ENCODE data around the gene HINFP.
A peak's percentile ranks its signal among the peaks of the same experiment; 100 is the strongest.

The HINFP gene

GRCh38 chr11:119092880-119093842 is 28.2 kb upstream of the HINFP start:
- peak overlapping the region; percentile 98 for H3K27ac ChIP-seq
- no peak for TF ChIP-seq ZFX (IDR thresholded peaks at IDR 0.05)
- no peak for TF ChIP-seq CTCF (conservative IDR thresholded peaks at IDR 0.05)

GRCh38 chr11:119093942-119094815 is 27.2 kb upstream of the HINFP start:
- H3K27ac ChIP-seq = peak overlapping the region; percentile 98
- TF ChIP-seq CTCF (conservative IDR thresholded peaks at IDR 0.05) = no peak
- peak; percentile 40; the same call in 1 of the 2 replicates for TF ChIP-seq ZFX (IDR thresholded peaks at IDR 0.05)

GRCh38 chr11:119094816-119095065 is 26.6 kb upstream of the HINFP start:
- peak overlapping the region; percentile 98 for H3K27ac ChIP-seq
- TF ChIP-seq ZFX (IDR thresholded peaks at IDR 0.05) (no peak; the same call in 1 of the 2 replicates), CTCF (conservative IDR thresholded peaks at IDR 0.05) (peak; percentile 79)

- H3K27ac ChIP-seq = peak overlapping the region; percentile 98
- peak; percentile 89 for TF ChIP-seq ZFX (IDR thresholded peaks at IDR 0.05)
- peak; percentile 59 for TF ChIP-seq CTCF (conservative IDR thresholded peaks at IDR 0.05)
Measured at GRCh38 chr11:119095066-119095880, 26.1 kb upstream of the HINFP start.

- H3K27ac ChIP-seq = no peak overlapping the region
- TF ChIP-seq ZFX (IDR thresholded peaks at IDR 0.05) (no peak), CTCF (conservative IDR thresholded peaks at IDR 0.05) (no peak)
Measured at GRCh38 chr11:119099711-119100110, 21.7 kb upstream of the HINFP start.

GRCh38 chr11:119100246-119100970 is 21.0 kb upstream of the HINFP start:
- TF ChIP-seq CTCF (conservative IDR thresholded peaks at IDR 0.05) (peak; percentile 83), ZFX (IDR thresholded peaks at IDR 0.05) (no peak)
- peak overlapping the region; percentile 93 for H3K27ac ChIP-seq

All from C4-2B (cell line).